ENCODE data around the gene SPCS3. TPM values are rescaled to one million over a fixed set of nuclear protein-coding genes. Genes with fewer than 3 reads are reported as not detected.

The SPCS3 gene
- total and polyA plus RNA-seq, 10 donors, result 20.6 to 164 (median 133) TPM

- H3K27me3 ChIP-seq (replicated peaks in 1 of 7), result no peaks in the 10 kb centered on the region
- no peak overlapping the region for H3K27ac ChIP-seq
- DNase-seq, result no peak
- intact Hi-C loops (cut with DNase I; ENCODE audit: low total_unique reads), result no loop called here
- peaks cover 0 to 22% (median 7%) of the 10 kb centered on the region in 8 donors for H3K9me3 ChIP-seq
- 93 to 97% (median 95%) methylated on average over 5 of the region's 5 CpGs for WGBS, 5 donors
- peaks cover 0 to 7% (median 0%) of the 10 kb centered on the region in 6 donors for H3K36me3 ChIP-seq
- no peak overlapping the region for H3K4me3 ChIP-seq
- TF ChIP-seq POLR2AphosphoS5 (IDR thresholded peaks at IDR 0.05), result no peak
- no peaks in the 10 kb centered on the region for H3K4me1 ChIP-seq
These were observed 30.9 kb downstream of the SPCS3 start for GRCh38 chr4:176350671-176351070.

DNA sequence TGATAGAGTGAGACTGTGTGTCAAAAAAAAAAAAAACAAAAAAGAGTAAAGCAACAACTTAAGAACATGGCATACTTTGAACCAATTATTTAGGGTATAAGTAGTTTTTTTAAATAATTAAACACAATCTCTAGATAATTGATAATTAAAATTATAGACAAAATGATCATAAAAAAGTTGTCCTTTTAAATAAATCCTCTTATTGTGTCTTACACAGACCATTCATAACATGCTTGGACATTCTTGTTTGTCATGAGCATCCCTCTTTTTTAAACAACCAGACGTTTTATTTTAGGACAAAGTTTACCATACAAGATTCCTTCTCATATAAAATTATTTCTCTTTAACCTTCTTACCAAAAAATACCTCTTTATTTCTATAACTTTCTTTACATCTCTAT is 35.1 kb downstream of the SPCS3 start:
- H3K27me3 ChIP-seq (replicated peaks in 1 of 7), result no peaks in the 10 kb centered on the region
- H3K4me3 ChIP-seq, result no peak overlapping the region
- no peak for DNase-seq
- TF ChIP-seq CTCF (IDR thresholded peaks at IDR 0.05 in 8 of 11, conservative IDR thresholded peaks at IDR 0.05 in 3 of 11), result no peak
- TF ChIP-seq POLR2A (IDR thresholded peaks at IDR 0.05), result no peak
- TF ChIP-seq POLR2AphosphoS5 (IDR thresholded peaks at IDR 0.05), result no peak
- WGBS, 5 donors, result 73 to 88% (median 82%) methylated on average over 1 of the region's 1 CpG
- H3K36me3 ChIP-seq, result peaks cover 0 to 6% (median 0%) of the 10 kb centered on the region in 6 donors
- H3K4me1 ChIP-seq, result no peaks in the 10 kb centered on the region
- peaks cover 0 to 17% (median 7%) of the 10 kb centered on the region in 8 donors for H3K9me3 ChIP-seq
- intact Hi-C loops (cut with DNase I; ENCODE audit: low total_unique reads), result no loop called here
- no peak overlapping the region for H3K27ac ChIP-seq

GRCh38 chr4:176357359-176358082 is 37.8 kb downstream of the SPCS3 start:
- WGBS, 5 donors, result 53 to 67% (median 61%) methylated on average over 4 of the region's 4 CpGs
- no peaks in the 10 kb centered on the region for H3K36me3 ChIP-seq
- TF ChIP-seq POLR2AphosphoS5 (IDR thresholded peaks at IDR 0.05) (no peak), POLR2A (IDR thresholded peaks at IDR 0.05) (no peak), CTCF (IDR thresholded peaks at IDR 0.05 in 8 of 11, conservative IDR thresholded peaks at IDR 0.05 in 3 of 11) (no peak)

GRCh38 chr4:176358083-176358469 is 38.3 kb downstream of the SPCS3 start:
- no peak overlapping the region for H3K4me3 ChIP-seq
- H3K4me1 ChIP-seq, result no peaks in the 10 kb centered on the region
- no peak for TF ChIP-seq POLR2A (IDR thresholded peaks at IDR 0.05)
- WGBS, 5 donors, result 82 to 96% (median 93%) methylated on average over 3 of the region's 3 CpGs
- DNase-seq, result no peak
- H3K27ac ChIP-seq, result no peak overlapping the region
- intact Hi-C loops (cut with DNase I; ENCODE audit: low total_unique reads), result no loop called here
- no peaks in the 10 kb centered on the region for H3K36me3 ChIP-seq
- H3K27me3 ChIP-seq (replicated peaks in 1 of 7), result no peaks in the 10 kb centered on the region
- peaks cover 0 to 13% (median 5%) of the 10 kb centered on the region in 8 donors for H3K9me3 ChIP-seq

More at GRCh38 chr4:176357359-176358082, 37.8 kb downstream of the SPCS3 start:
- H3K9me3 ChIP-seq, result peaks cover 0 to 13% (median 5%) of the 10 kb centered on the region in 8 donors
- H3K27ac ChIP-seq, result no peak overlapping the region
- no peak for DNase-seq
- intact Hi-C loops (cut with DNase I; ENCODE audit: low total_unique reads), result no loop called here
- H3K4me3 ChIP-seq, result no peak overlapping the region
- no peaks in the 10 kb centered on the region for H3K27me3 ChIP-seq (replicated peaks in 1 of 7)
- H3K4me1 ChIP-seq, result no peaks in the 10 kb centered on the region

GRCh38 chr4:176359590-176359989 is 39.8 kb downstream of the SPCS3 start:
- H3K4me3 ChIP-seq, result no peak overlapping the region
- TF ChIP-seq POLR2A (IDR thresholded peaks at IDR 0.05) (no peak), POLR2AphosphoS5 (IDR thresholded peaks at IDR 0.05) (no peak), CTCF (IDR thresholded peaks at IDR 0.05 in 8 of 11, conservative IDR thresholded peaks at IDR 0.05 in 3 of 11) (no peak)
- no peaks in the 10 kb centered on the region for H3K27me3 ChIP-seq (replicated peaks in 1 of 7)
- no peak overlapping the region for H3K27ac ChIP-seq
- H3K4me1 ChIP-seq, result no peaks in the 10 kb centered on the region
- DNase-seq, result no peak
- peaks cover 0 to 6% (median 2%) of the 10 kb centered on the region in 8 donors for H3K9me3 ChIP-seq
- 75 to 95% (median 85%) methylated on average over 2 of the region's 2 CpGs for WGBS, 5 donors
- intact Hi-C loops (cut with DNase I; ENCODE audit: low total_unique reads), result no loop called here
- H3K36me3 ChIP-seq, result no peaks in the 10 kb centered on the region
